Activated T-cell treated with anti-CD3 and anti-CD28 coated beads for 4 hours (primary cell): ENCODE data around the gene EXOC3L4.
"Not testable (repeated sequence)": the region's sequence is repeated elsewhere in the genome, so short reads cannot be mapped to it uniquely, and the experiment has no call there.

ENCODE experiments used
- DNase-seq: peaks from one replicate; pipeline ENCODE4 v3.0.0-alpha.2; 2020

The EXOC3L4 gene

DNA sequence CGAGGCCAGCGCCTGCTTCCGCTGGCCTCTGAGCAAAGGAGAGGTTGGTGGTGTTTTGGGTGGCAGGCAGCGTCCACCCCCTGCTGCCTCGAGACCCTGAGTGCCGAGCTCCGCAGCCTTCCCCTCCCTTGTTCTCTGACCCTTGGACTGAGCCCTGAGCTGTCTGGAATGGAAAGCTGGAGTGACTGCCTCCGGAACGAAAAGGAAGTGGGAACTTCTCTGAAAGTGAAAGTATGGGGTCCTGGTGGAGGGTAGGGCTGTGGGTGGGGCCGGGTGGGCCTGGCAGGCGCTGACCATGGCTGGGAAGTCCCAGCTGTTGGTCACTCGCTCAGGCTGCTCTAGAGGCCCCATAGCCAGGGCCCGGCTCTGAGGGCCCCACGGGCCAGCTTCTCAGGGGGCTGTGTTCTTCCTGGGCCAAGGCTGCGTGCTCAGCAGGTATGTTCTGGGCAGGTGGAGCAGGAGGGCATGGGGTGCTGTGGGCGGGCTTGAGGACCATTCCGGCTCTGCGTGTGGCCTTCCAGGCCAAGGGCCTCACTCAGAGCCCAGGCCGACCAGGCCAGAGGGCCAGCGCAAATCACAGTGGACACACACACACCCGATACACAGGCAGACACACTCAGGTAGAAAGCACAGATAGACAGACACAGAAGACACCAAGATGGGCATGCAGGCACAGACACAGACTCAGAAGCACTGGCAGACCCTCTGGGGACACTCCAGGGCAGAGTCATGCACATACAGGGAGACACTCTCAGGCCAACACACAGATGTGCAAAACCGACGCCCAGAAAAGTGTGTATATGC, at the start of gene EXOC3L4:
Gene EXOC3L4, plus strand, starts transcription at position 320 of the 804 bp plus-strand sequence. CDS start 5,495 bp downstream, outside the sequence.
- DNase-seq, result no peak

DNA sequence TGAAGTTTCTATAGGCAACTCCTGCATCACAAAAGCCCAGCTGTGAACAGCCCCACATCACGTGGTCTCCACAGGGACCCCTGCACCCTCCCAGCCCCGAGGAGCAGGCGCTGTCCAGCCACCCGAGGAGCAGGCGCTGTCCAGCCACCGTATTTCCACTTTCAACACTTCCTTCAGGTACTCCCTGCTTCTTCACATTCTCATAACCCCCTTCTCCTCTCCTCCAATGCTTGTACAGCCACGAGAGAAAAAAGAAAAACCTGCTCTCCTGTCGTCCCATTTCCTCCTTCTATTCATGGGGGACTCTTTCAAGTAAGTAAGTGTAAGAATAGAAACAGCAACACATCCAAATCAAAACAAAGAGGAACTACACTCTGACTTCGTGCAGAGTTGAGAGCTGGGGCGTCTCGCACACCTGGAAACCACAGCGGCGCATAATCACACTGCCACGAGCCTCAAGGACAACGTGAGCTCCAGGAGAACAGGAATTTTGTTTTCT, 49.1 kb upstream of the EXOC3L4 start:
- no peak for DNase-seq

DNA sequence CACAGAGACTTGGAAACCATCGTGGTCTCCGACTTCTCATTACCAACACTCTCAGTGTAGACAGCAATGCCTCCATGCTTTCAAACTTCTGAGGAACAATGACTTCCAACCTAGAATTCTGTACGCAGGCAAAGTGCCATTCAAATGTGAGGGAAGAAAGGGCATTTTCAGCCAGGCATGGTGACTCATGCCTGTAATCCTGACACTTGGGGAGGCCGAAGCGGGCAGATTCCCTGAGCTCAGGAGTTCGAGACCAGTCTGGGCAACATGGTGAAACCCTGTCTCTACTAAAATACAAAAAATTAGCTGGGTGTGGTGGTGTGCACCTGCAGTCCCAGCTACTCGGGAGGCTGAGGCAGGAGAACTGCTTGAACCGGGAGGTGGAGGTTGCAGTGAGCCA, 47.1 kb upstream of the EXOC3L4 start:
- DNase-seq, result not testable (repeated sequence)

DNA sequence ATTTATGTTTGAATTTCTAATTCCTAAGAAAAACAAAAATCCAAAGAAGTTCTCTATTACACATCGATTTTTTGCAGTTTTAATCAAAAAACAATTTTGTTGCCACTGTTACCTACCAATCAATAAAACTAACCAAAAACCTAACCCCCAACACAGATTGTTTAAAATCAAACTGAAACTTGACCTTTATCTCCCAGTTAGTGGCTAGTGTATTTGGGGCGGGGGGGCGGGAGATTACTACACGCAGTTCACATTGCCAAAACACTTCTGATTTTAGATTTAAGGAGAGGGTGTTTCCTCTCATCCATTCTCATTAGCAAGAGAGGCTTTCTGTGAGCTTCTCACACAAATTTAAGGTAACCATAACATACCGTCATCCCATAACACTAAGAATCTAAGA, 43.6 kb upstream of the EXOC3L4 start:
- DNase-seq, result no peak

DNA sequence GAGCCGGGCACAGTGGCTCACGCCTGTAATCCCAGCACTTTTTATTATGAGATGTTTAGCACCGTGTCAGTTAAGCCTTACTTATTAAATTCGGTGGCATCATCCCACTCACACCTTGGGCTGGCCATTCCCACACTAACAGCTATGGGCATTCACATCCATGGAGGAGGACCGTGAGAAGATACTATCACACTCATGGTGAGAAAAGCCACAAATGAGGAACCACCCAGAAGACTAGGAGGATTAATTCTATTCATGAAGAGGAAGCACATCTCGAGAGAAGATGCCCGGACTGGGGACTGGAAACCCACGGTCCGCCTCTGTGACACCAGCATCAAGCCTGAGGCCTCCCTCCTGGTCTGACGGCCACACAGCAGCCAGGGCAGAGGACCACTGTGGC, 42.1 kb upstream of the EXOC3L4 start:
- no peak for DNase-seq

DNA sequence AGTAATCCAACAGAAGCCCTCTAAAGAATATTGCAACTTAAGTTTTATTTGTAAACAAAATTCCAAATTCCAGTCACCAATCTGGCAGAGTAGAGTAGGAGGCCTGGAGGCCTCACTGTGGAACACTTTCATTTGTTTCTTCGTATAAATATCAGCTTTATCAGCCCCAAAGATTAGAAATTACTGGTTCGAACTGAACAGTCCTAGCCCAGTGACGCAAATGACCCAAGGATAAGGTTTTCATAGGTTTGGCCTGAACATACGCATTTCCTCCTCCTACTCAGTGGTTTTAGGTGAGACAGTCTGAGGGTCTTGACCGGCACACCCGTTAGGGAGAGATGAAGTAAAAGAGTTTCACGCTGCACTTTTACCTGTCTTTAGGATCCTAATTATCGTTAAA, 38.8 kb upstream of the EXOC3L4 start:
- no peak for DNase-seq

DNA sequence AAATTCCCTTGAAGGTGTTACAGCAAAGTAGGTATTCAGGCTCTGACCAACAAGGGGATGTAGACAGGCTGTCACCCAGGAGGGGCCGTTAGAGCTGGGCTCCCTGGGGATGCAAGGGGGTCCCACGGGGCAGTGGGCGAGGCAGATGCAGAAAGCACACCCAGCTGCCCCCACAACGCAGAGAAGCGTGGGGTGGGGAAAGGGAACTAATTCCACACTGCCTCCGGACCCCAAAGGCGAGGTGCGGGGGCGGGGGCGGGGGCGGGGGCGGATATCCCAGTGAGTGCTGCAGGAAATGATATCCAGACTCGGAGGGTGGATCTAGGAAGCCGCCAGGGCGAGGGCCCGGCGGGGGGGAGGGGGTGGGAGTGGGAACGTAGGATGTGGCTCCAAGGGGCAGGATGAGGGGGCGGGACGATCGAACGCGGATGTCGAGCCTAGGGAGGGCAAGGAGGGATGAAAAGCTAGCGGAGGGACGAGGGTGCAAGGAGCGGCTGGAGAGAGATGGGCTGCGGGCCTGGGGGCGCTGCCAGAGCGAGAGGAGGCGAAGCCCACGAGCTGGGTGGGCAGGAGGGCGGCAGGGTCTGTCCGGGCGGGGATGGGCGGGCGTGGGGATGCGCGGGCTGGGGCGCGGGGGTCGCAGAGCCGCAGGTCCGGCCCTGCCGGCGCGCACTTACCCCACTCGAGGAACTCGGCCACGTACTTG, 38.0 kb upstream of the EXOC3L4 start:
- DNase-seq, result no peak

DNA sequence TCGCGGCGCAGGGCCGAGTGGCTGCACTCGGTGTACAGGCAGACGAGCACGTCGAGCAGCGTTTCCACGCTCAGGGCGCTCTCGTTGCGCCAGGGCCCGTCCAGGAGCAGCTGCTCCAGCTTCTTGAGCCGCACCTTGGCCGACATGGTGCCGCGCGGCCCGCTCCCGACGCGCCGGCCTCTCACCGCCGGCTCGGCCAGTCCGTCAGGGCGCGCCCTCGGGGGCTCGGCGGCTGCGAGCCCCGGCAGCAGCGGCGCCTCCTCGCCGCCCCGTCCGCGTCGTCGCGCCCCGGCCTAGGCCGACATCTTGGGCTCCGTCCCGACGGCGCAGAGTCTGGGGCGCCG, 37.5 kb upstream of the EXOC3L4 start:
- DNase-seq, result no peak

DNA sequence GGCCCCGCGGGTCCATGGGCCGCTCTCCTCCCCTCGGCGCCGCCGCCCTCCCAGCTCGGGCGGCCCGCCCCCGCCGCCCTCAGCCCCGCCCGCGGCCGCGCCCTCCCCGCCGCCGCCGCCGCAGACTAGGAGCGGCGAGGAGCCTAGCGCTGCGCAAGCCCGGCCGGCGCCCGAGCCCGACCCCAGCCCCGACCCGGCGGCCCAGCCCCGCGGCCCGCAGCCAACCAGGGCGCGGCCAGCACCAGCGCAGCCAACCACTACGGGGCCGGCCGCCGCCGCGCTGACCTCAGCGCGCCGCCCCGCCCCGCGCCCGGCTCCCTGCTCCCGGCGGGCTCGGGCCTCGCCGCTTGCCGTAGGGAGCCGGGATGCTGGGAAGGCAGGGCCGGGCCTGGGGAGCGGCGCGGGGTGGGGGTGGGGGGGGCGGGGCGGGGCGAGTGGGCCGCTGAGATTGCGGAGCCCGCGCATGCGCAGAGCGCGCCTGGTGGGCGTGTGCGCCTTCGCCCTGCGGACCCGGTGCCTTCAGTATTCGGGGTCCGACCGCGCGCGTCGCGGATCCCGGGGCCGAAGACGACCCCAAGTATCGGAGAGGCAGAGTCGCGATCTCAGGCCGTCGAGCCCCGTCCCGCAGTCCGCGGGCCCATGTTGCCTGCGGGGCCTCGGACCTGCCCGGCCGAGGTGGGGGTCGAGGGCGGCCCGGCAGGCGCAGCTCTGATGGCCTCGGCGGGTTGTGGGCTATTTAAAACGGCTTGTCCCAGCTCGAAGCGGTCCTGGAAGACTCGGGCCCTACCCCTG, 37.0 kb upstream of the EXOC3L4 start, which contains the start of gene CDC42BPB:
Gene CDC42BPB, minus strand, starts transcription at position 178 of the 792 bp plus-strand sequence. CDS start 376 bp downstream, outside the sequence.
- DNase-seq, result peak; percentile 38

DNA sequence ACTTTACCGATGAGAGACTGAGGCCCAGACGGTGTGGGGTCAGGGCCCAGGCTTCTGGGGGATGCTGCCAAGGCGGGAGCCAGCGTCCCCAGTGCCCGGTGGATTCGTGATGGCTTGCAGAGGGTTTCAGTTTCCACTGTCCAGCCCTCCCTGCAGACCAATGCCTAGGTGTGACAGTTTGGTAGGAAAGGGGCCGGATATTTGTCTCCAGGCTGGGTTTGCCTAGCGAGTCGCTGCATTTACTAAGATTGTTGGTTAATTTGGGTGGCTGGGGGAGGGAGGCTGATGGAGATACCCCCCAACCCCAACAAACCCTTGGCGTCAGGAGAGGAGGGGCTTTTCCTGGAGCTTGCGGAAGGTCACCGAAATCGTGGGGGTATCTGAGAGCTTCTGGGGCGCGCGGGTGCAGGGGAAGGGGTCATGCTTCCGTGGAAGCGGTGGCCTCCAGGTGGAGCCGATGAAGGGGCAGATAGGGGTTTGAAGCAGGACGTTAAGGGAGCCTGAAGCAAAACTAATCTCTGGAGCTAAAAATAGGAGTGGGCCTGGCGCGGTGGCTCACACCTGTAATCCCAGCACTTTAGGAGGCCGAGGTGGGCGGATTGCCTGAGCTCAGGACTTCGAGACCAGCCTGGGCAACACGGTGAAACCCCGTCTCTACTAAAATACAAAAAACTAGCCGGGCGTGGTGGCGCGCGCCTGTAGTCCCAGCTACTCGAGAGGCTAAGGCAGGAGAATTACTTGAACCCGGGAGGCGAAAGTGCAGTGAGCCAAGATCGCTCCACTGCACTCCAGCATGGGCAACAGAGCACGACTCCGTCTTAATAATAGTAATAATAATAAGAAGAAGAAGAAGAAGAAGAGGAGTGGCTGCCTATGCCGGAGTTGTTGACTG, 36.1 kb upstream of the EXOC3L4 start:
- DNase-seq, result no peak

DNA sequence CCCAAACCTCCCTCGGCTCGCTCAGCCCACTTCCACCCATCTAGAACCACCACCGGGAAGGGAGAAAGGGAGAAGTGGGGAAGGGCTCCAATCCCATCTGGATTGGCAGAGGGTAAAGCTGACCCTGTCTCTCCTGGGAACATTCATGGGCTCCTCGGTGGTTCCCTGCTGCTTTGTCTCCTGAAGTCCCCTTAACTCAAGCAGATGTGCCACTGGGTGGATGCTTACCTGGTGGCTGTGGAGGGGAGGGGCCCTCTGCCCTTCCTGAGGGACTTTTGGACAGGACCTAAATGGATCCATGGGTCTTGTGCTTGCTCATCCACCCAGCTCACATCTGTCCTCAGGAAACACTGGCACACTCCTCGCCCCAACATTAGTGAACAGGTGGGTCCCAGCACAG, 35.0 kb upstream of the EXOC3L4 start:
- no peak for DNase-seq

DNA sequence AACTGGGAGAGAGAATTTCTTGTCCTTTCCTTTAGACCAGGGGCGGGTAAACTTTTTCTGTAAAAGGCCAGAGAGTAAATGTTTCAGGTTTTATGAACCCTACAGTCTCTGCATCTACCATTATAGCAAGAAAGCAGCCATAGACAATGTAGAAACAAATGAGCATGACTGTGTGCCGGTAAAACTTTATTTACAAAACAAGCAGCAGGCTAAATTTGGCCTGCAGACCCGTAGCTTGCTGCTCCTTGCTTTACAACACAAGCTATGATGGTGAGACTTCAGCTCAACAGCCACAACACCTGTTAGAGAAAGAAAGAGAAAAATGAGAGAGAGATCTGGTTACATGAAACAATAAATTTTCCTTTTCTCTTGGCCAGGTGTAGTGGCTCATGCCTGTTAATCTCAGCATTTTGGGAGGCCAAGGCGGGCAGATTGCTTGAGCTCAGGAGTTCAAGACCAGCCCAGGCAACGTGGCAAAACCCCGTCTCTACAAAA, 33.0 kb upstream of the EXOC3L4 start:
- DNase-seq, result no peak

DNA sequence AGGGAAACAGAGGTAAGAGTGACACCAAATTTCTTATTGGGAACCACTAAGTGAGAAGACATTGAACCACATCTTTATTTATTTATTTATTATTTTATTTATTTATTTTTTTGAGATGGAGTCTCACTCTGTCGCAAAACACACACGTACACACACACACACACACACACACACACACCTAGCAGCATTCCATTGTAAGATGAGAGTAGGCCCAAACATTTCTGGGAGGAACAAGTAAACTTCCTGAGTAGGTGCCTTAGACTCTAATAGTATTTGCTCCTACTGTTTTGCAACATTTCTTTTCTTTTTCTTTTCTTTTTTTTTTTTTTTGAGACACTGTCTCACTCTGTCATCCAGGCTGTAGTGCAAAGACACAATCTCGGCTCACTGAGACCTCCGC, 30.1 kb upstream of the EXOC3L4 start:
- no peak for DNase-seq

DNA sequence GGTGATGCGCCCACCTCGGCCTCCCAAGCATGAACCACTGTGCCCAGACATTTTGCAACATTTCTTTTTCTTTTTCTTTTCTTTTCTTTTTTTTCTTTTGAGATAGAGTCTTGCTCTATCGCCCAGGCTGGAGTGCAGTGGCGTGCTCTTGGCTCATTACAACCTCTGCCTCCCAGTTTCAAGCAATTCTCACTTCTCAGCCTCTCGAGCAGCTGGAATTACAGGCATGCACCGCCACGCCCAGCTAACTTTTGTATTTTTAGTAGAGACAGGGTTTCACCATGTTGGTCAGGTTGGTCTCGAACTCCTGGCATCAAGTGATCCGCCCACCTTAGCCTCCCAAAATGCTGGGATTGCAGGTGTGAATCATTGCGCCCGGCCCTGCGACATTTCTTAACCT, 29.5 kb upstream of the EXOC3L4 start:
- DNase-seq, result no peak

DNA sequence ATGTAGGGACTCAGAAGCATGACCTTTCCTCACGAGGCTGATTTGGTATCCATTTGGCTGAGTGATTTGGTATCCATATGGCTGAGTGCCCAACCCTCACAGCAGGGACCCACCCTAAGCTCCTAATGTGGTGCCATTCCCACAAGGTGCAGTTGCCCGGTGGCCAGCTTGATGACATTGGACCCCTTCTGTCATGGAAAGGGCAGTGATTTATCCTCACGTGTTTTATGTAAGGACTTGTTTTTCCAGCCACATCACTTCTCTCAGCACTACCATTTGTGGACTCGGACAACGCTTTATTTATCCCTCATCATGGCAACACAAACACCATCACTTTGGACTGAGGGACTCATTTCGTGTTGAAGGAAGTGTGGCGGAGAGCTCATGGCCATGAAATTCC, 28.7 kb upstream of the EXOC3L4 start:
- no peak for DNase-seq

DNA sequence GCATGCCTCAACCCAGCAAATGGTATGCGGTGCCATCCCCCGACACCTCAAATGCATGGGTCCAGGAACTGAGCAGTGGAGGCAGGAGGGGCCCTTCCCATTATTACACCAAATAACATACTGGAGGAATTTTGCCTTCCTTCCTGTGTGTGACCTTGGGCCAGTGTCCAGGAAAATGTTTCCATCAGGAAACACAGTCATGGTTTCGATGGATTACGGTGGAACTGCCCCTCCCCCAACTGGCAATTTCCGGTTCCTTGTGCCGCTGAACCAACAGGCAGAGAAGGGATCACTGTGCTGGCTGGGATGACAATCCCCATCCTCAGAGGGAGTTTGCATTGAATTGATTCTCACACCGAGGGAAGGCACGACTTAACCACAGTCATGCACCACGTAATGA, 28.1 kb upstream of the EXOC3L4 start:
- no peak for DNase-seq

DNA sequence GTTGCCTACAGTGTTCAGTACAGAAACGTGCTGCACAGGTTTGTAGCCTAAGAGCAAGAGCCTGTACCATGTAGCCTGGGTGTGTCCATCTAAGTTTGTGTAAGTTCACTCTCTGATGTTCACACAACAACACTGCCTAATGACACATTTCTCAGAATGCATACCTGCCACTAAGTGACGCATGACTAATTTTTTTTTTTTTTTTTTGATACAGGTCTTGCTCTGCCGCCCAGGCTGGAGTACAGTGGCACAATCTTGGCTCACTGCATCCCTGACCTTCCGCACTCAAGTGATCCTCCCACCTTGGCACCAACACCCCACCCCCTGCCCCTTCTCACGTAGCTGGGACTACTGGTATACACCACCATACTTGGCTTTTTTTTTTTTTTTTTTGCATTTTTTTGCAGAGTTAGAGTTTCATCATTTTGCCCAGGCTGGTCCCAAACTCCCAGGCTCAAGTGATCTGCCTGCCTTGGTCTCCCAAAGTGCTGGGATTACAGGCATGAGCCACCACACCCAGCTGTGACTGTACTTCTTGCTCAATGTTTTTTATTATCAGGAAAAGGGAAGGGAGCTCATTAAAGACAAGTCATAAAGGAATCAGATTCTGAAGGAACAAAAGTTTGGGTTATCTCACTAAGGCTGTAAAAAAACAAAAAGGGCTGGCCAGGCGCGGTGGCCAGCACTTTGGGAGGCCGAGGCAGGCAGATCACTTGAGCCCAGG, 27.1 kb upstream of the EXOC3L4 start:
- DNase-seq, result no peak

DNA sequence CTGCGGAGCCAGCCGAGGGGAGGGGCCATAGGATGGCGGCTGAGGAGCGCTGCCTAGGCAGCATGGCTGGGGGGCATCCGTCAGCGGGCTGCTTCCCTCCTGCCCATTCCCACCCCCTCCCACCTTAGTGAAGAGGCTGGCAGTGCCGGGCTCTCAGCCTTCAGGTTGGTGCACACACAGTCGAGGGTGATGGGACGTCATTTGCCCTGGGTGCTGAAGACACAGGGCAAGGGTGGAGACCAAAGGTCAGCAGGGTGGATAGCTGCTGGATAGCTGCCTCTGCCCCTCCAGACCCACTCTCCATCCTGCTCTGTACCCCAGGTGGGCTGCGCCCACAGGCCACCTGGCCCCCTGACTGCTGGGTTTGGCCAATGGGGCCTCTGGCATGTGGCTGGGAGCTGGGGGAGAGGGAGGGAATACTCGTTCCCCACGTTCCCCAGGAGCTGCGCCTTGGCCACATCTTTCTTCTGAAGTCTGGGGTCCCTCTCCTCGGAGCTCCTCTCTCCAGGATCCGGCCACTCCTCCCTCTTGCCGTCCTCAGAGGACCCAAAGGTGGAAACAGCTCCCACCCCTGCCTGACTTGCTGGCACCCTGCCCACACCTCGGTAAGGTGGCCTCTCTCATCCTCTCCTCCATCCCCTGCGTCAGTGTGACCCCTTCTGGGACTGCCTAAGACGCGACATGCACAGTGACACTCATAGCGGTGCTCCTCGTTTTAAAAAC, 26.0 kb upstream of the EXOC3L4 start:
- no peak for DNase-seq

DNA sequence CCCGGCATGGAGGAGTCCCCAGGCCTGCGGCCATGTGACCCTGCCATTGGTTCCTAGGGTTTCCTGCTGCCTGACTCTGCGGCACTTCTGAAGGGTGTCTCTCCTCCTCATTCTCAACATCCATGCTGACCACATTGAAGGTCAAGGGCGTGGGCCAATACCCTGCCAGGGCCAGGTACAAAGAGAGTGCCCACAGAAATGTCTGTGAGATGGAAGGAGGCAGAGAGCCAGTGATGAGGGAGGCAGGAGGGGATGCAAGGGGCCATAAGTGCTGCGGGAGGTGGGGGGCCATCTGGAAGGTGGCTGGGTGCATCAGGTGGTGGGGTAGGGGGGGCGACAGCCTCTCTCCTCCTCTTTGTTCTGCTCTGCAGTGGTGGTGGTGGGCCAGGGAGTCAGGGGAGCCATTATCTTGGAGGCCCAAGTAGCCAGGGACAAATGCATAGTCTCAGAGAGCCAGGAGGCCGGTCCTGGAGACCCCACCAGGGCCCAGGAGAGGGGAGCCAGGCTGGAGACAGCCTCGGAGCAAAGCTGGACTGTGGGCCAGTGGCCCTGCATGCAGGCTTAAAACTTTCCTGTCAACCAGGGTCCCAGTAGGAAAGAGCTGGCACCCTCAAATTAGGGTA, 24.2 kb upstream of the EXOC3L4 start:
- DNase-seq, result no peak

DNA sequence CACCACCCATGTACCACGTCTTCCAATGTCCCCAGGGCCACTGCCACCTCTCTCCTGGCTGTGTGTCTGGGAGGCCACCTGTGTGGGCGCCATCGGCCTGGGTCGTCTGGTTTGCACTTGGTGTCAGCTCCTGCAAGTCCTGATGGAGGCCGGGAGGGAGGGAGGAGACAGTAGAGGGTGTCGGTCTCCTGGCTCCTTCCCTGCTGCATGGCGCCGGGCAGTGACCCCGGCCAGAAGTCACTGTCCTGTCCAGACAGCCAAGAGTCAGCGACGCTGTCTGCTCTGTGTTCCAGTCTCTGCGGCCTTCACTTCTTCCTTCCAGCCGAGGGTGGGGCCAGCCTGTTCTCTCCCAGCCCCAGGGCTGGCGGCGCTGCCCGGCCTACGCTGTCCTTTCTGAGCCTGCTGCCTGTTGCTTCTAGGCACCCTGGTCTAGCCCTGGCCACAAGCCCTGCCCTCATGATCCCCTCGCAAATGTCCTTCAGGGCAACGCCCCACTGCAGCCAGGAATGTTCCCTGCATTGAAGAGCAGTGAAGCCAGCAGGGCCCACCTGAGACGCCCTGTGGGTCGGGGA, 23.5 kb upstream of the EXOC3L4 start:
- DNase-seq, result no peak
